GM06990 (cell line): Measurements from ENCODE around the gene HIKESHI.

Experiments used
- DNase-seq: peaks from one replicate; pipeline ENCODE4 v3.0.0-alpha.2; 2011; ENCODE audit not compliant: insufficient read length; ENCODE audit errors: extremely low read depth
- H3K27me3 ChIP-seq: replicated peaks from 2 replicates; pipeline ENCODE4 v1.6.0; 2011; ENCODE audit warnings: low read length; ENCODE audit not compliant: control insufficient read depth, insufficient read depth
- H3K36me3 ChIP-seq: 2 replicates; pipeline ENCODE4 v1.5.1; 2011; ENCODE audit warnings: low read length; ENCODE audit not compliant: control insufficient read depth, insufficient read depth
- H3K4me3 ChIP-seq: replicated peaks from 2 replicates; pipeline ENCODE4 v1.5.1; 2011; ENCODE audit warnings: low read depth, mild to moderate bottlenecking, control low read depth, low read length
- CTCF ChIP-seq: IDR thresholded peaks from 2 replicates; pipeline ENCODE4 v1.5.1; 2011; ENCODE audit warnings: low read length, control low read depth, mild to moderate bottlenecking, inconsistent platforms; ENCODE audit not compliant: insufficient read depth, poor library complexity, severe bottlenecking

HIKESHI gene

GRCh38 chr11:86302092-86302793 lies at the start of gene HIKESHI:
HIKESHI (plus strand) TSS chr11:86302240; CDS start chr11:86302449, 209 bp downstream.
- TF ChIP-seq CTCF = no peak
- H3K4me3 ChIP-seq = peak within 1 kb of the TSS; percentile 84
- H3K27me3 ChIP-seq = no peaks in the 10 kb centered on the region

GRCh38 chr11:86255896-86256295 lies 46.1 kb upstream of the HIKESHI start:
- Histone ChIP-seq H3K27me3 (no peaks in the 10 kb centered on the region), H3K36me3 (peaks cover 3% of the 10 kb centered on the region; the same call in 1 of the 2 replicates), H3K4me3 (peak overlapping the region; percentile 23; the same call in 1 of the 2 replicates)
- TF ChIP-seq CTCF = no peak
- peak; percentile 34 for DNase-seq

More at GRCh38 chr11:86302092-86302793, at the start of gene HIKESHI:
- no peaks in the 10 kb centered on the region; the same call in 1 of the 2 replicates for H3K36me3 ChIP-seq
- peak; percentile 86 for DNase-seq

- Histone ChIP-seq H3K36me3 (peaks cover 9% of the 10 kb centered on the region), H3K4me3 (no peak overlapping the region), H3K27me3 (no peaks in the 10 kb centered on the region)
- TF ChIP-seq CTCF = no peak
- DNase-seq = no peak
These were observed 45.4 kb upstream of the HIKESHI start for GRCh38 chr11:86256608-86257007.

GRCh38 chr11:86257446-86257845 lies 44.6 kb upstream of the HIKESHI start:
- Histone ChIP-seq H3K4me3 (no peak overlapping the region), H3K36me3 (peaks cover 11% of the 10 kb centered on the region), H3K27me3 (no peaks in the 10 kb centered on the region)
- TF ChIP-seq CTCF = no peak
- no peak for DNase-seq

GRCh38 chr11:86259730-86260129 lies 42.3 kb upstream of the HIKESHI start:
- peaks cover 12% of the 10 kb centered on the region for H3K36me3 ChIP-seq
- no peak for DNase-seq
- H3K27me3 ChIP-seq = no peaks in the 10 kb centered on the region
- no peak overlapping the region for H3K4me3 ChIP-seq
- no peak for TF ChIP-seq CTCF
